ENCODE results near the gene HOXD4. TPM values are rescaled to one million over a fixed set of nuclear protein-coding genes. Genes with fewer than 3 reads are reported as not detected.
A peak's percentile ranks its signal among the peaks of the same experiment; 100 is the strongest.

HOXD4 gene
- 1.6 and 3.1 TPM in 2 replicates for total RNA-seq

GRCh38 chr2:176151442-176152287 lies at the start of gene HOXD4:
TSS of gene HOXD4 (plus strand) at chr2:176151550. CDS start at chr2:176151634, 84 bp downstream.

GRCh38 chr2:176106581-176107539 lies 44.5 kb upstream of the HOXD4 start, which contains the start of gene HOXD11:
TSS of gene HOXD11 (plus strand) at chr2:176107280. CDS start at chr2:176107356, 76 bp downstream.

GRCh38 chr2:176115883-176116813 lies 35.2 kb upstream of the HOXD4 start, which contains the start of gene HOXD10:
TSS of gene HOXD10 (plus strand) at chr2:176116778. CDS start at chr2:176116834, 56 bp downstream.

DNA sequence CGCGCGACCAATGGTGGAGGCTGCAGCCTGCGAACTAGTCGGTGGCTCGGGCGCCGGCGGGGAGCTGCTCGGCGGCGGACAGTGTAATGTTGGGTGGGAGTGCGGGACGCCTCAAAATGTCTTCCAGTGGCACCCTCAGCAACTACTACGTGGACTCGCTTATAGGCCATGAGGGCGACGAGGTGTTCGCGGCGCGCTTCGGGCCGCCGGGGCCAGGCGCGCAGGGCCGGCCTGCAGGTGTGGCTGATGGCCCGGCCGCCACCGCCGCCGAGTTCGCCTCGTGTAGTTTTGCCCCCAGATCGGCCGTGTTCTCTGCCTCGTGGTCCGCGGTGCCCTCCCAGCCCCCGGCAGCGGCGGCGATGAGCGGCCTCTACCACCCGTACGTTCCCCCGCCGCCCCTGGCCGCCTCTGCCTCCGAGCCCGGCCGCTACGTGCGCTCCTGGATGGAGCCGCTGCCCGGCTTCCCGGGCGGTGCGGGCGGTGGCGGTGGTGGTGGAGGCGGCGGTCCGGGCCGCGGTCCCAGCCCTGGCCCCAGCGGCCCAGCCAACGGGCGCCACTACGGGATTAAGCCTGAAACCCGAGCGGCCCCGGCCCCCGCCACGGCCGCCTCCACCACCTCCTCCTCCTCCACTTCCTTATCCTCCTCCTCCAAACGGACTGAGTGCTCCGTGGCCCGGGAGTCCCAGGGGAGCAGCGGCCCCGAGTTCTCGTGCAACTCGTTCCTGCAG lies 28.5 kb upstream of the HOXD4 start, which contains the start of gene HOXD9:
TSS of gene HOXD9 (plus strand) at position 37 of the 728 bp plus-strand sequence. CDS start at position 87, 50 bp downstream.

DNA sequence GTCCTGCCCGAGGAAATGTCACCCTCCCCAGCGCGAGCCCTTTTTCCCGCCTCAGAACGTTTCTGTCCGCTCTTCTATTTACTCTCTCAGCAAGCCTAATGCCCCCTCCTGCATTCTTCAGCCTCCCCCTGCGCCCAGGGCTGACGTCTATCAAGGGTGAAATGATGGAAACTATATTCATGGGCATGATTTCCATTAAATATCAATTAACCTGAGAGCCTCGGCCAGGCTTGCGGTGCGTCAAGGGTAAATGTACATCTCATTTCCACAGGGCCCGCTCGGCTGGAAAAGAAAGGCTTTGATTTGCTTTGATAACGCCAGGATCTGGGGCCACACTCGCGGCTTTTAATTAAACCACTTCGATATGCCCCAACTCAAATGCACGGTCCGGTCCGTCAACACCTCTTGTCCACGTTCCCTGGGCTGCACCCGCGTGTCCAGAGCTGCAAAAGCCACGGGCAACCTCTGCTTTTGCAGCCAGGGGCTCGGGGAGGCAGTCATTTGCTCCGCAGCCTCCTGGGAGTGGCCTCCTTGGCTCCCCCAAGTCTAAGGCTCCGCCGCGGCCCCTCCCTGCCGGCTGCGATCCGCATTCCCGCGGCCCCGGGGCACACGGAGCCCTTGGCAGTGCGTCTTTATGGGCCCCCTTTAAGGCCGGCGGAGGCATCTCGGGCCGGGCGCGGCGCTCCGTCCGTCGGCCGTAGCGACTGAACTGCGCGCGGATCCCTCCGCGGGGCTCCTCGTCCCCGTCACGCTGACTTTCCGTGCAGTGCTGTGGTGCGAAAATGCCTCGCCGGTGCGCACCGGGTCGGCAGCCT lies 22.2 kb upstream of the HOXD4 start, which contains the start of gene HOXD8:
TSS of gene HOXD8 (plus strand) at position 724 of the 815 bp plus-strand sequence. CDS start 662 bp downstream, outside the sequence.

DNA sequence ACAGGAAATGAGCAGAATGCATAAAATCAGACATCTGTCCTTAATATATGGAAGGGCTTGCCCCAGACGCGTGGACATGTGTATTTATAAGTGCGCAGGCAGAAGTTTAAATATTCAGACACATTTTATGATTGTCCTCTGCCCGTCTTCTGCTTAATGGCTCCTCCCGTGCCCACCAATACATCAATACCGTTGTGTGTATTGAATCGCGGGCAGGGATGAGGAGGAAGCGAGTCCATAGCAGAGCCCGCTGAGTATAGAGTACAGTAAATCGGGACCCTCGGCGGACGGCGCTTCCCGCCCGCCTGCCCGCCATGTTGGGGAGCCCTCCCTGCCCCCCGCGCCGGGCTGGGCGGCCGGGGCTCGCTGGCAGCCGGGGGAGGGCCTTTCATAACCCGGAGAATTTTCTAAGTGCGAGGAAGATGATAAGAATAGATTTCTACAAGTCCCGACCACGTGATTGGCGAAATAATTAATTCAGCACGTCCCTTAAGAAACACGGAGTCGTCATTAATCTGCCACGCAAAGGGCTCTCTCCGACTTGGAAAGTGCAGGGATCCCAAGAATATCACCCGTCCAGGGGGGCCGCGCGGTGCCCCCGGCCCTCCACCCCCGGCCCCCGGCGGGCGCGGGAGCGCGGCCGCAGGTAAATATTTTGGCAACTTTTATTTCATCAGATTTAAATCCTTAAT lies 5.6 kb downstream of the HOXD4 start, which contains the start of gene HOXD3:
TSS of gene HOXD3 (plus strand) at position 501 of the 692 bp plus-strand sequence. CDS start 11,808 bp downstream, outside the sequence.

DNA sequence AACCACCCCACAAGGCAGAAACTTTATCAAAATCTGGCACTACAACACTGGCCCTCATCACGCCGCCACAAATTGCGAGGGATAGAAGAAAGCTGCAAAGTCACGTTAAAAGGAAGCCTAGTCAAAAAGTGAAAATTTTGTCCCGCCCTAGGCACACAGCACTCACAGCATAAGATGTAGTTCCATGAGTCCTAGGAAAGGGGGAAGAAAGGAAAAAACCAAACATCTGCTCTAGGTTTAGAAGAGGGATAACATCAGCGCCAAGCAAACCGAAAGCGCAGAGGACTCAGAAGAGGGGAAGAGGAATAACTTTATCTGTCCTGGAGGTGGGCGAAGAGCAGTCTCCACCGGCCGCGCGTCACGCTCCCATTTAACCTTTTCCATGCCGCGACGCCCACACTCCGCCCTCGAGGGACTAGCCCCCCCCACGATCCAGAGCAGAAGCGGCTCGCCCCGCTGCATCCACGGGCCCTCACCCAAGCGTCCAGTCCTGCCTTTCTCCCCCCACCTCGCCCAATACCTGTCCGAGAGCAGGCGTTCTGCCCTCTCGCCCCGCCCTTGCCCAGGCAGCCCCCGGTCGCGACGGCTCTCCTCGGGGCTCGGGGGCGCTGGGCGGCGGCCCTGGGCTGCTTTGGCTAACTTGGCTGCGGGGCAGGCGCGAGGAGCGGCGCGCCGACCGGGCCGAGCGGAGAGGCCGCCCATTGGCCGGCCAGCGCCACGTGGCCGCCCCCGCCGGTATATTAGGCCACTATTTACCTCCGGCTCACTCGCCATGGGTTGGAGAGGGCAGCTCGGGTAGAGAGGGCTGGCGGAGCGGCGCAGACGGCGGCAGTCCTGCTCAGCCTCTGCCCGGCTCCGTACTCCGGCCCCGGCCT lies 36.8 kb downstream of the HOXD4 start, which contains the start of gene HOXD1:
TSS of gene HOXD1 (plus strand) at position 770 of the 875 bp plus-strand sequence. CDS start 134 bp downstream, outside the sequence.

Small RNA genes within 50 kb of the gene (small RNA-seq; reads per million reads assigned to genes)
- gene MIR10B: 5,348 reads per million, percentile 100 among the genes with 10 or more reads in this experiment

Other genes starting within 250 kb of the HOXD4 start
- gene LNPK, start 149.3 kb upstream of the HOXD4 start, total RNA-seq: 57.6 and 63.6 TPM in 2 replicates
- not detected in 2 replicates for gene EVX2, start 67.6 kb upstream of the HOXD4 start, total RNA-seq
- gene HOXD13, start 58.8 kb upstream of the HOXD4 start, total RNA-seq: 0.11 and 0.13 TPM in 2 replicates
- not detected in 2 replicates for gene HOXD12, start 51.8 kb upstream of the HOXD4 start, total RNA-seq
- 0.13 and 0.76 TPM in 2 replicates for gene HOXD11, start 44.3 kb upstream of the HOXD4 start, total RNA-seq
- 0.78 and 1.2 TPM in 2 replicates for gene HOXD10, start 34.8 kb upstream of the HOXD4 start, total RNA-seq
- 2.9 and 4.3 TPM in 2 replicates for gene HOXD9, start 28.8 kb upstream of the HOXD4 start, total RNA-seq
- gene HOXD8, start 21.8 kb upstream of the HOXD4 start, total RNA-seq: 9.2 and 10.2 TPM in 2 replicates
- gene HOXD3, start 5.8 kb downstream of the HOXD4 start, total RNA-seq: 3.7 and 6.4 TPM in 2 replicates
- gene HOXD1, start 37.1 kb downstream of the HOXD4 start, total RNA-seq: not detected in 2 replicates
- gene MTX2, start 117.9 kb downstream of the HOXD4 start, total RNA-seq: 17.5 and 21.2 TPM in 2 replicates